B cell (primary cell): ENCODE data around the gene TJAP1.

ENCODE experiments used
- CTCF ChIP-seq: fragments of 200-600 bp; IDR thresholded peaks from one replicate; pipeline ENCODE4 v1.8.0; 2022; ENCODE audit warnings: antibody characterized with exemption, mild to moderate bottlenecking
- EZH2 ChIP-seq: IDR thresholded peaks from 2 replicates; pipeline ENCODE4 v1.6.1; 2012; ENCODE audit warnings: borderline replicate concordance, low read depth, mild to moderate bottlenecking, moderate library complexity, low read length; ENCODE audit not compliant: insufficient read depth, poor library complexity, severe bottlenecking

- TF ChIP-seq CTCF (peak; percentile 90), EZH2 (no peak)
Observed at GRCh38 chr6:43454696-43455530, 22.5 kb upstream of the TJAP1 start.
